Measurements from ENCODE around the gene CDNF. TPM values are rescaled to one million over a fixed set of nuclear protein-coding genes. Genes with fewer than 3 reads are reported as not detected.

Gene CDNF
- total RNA-seq, 4 donors from 2014 or later, result 2.6 to 9.1 (median 3.8) TPM; not detected in 1

DNA sequence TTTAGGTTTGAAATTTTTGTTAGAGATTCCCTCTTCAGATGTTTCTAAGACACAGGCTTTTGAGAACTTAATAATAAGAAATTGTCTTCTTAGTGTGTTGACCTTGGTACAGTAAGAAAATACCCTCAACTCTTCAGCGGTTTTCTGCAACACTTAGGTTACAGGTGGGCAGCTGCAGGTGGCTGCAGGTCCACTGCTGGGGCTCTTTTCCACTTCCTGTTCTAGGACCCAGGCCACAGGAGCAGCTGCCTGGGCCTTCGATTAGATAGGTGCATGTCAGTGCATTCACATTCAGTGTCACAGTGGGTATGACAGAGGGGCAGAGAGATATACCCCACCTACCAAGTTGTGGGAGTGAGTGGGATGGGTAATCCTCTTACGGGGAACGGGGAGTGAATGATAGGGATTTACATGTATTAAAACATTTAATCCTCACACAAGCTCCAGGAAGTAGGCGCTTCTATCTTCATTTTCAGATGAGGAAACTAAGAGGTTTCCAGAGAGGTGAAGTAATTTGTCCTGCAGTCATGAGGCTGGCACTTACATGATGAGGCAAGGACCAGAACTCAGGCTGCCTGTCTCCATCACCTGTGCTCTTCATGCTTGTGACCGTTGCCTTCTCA, 20.6 kb upstream of the CDNF start:
- intact Hi-C loops (cut with DNase I; ENCODE audit: low total_unique reads), result no loop called here
- no peak for TF ChIP-seq POLR2A (IDR thresholded peaks at IDR 0.05)
- TF ChIP-seq, protein P1, sequence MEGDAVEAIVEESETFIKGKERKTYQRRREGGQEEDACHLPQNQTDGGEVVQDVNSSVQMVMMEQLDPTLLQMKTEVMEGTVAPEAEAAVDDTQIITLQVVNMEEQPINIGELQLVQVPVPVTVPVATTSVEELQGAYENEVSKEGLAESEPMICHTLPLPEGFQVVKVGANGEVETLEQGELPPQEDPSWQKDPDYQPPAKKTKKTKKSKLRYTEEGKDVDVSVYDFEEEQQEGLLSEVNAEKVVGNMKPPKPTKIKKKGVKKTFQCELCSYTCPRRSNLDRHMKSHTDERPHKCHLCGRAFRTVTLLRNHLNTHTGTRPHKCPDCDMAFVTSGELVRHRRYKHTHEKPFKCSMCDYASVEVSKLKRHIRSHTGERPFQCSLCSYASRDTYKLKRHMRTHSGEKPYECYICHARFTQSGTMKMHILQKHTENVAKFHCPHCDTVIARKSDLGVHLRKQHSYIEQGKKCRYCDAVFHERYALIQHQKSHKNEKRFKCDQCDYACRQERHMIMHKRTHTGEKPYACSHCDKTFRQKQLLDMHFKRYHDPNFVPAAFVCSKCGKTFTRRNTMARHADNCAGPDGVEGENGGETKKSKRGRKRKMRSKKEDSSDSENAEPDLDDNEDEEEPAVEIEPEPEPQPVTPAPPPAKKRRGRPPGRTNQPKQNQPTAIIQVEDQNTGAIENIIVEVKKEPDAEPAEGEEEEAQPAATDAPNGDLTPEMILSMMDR (IDR thresholded peaks at IDR 0.05), result no peak
- H3K27ac ChIP-seq, result no peak overlapping the region
- no peak for DNase-seq
- H3K36me3 ChIP-seq, result no peaks in the 10 kb centered on the region
- H3K9me3 ChIP-seq, result no peaks in the 10 kb centered on the region
- H3K4me1 ChIP-seq, result no peaks in the 10 kb centered on the region
- no peaks in the 10 kb centered on the region for H3K27me3 ChIP-seq
- H3K4me3 ChIP-seq, result no peak overlapping the region

DNA sequence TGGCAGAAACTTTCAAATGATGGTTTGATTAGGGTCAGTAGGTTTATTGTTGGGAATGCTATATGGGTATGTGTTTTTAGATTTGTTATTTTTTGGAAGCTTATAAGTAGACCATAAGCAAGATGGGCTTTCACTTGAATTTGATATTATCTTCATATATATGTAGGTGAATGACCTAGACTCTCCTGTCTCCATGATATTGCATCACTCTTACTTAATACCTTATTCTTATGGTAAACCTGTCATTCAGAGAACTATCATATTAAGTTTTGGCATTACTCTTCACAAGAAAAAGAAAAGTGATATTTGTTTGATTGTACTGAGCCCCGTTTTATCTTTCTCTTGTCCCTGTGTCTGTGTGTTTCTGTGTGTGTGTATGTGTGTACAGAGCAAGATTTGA, 17.6 kb upstream of the CDNF start:
- DNase-seq, result no peak
- no peaks in the 10 kb centered on the region for H3K36me3 ChIP-seq
- H3K4me3 ChIP-seq, result no peak overlapping the region
- H3K9me3 ChIP-seq, result no peaks in the 10 kb centered on the region
- H3K4me1 ChIP-seq, result no peaks in the 10 kb centered on the region
- H3K27me3 ChIP-seq, result no peaks in the 10 kb centered on the region
- intact Hi-C loops (cut with DNase I; ENCODE audit: low total_unique reads), result no loop called here
- TF ChIP-seq, protein P1 (IDR thresholded peaks at IDR 0.05), result no peak
- no peak for TF ChIP-seq POLR2A (IDR thresholded peaks at IDR 0.05)
- no peak overlapping the region for H3K27ac ChIP-seq

DNA sequence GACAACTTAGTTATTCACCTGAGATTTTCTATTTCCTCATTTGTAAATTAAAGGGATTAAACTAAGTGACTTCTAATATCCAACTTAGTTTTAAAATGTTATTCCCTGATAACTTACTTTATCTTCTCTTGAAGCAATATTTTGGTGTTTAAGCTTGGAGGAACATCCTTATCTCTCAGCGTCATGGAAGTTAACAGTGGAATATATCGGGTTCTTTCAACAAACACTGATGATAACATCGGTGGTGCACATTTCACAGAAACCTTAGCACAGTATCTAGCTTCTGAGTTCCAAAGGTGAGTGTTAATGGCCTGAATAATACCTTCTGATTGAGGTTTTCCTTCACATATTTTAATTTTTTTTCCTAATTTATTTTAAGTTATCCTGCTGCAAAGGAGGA, 14.4 kb upstream of the CDNF start:
- no peaks in the 10 kb centered on the region for H3K27me3 ChIP-seq
- TF ChIP-seq POLR2A (IDR thresholded peaks at IDR 0.05), result no peak
- TF ChIP-seq, protein P1 (IDR thresholded peaks at IDR 0.05), result no peak
- H3K4me1 ChIP-seq, result no peaks in the 10 kb centered on the region
- no peaks in the 10 kb centered on the region for H3K9me3 ChIP-seq
- no peak overlapping the region for H3K27ac ChIP-seq
- H3K36me3 ChIP-seq, result no peaks in the 10 kb centered on the region
- intact Hi-C loops (cut with DNase I; ENCODE audit: low total_unique reads), result no loop called here
- DNase-seq, result no peak
- H3K4me3 ChIP-seq, result no peak overlapping the region

DNA sequence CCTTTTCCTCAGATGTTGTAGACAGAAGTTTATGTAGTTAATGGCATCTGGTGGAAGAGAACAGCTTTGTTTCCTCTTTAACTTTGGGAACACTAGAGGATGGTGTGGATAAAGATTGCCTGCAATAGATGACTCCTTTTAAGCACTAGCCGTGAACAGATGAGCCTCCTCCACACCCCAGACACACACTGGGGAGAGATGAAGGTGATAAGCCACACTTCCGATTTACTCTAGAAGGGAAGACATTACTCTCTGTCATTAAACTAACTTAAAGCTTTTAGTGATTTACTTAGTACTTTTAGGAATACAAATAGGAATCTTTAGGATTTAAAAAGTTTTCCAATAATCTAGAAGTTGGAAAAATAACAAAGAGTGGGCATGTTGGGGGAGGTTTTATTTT, 7.1 kb upstream of the CDNF start:
- no peak for TF ChIP-seq POLR2A (IDR thresholded peaks at IDR 0.05)
- TF ChIP-seq, protein P1 (IDR thresholded peaks at IDR 0.05), result no peak
- Histone ChIP-seq H3K9me3 (no peaks in the 10 kb centered on the region), H3K4me1 (no peaks in the 10 kb centered on the region), H3K27me3 (no peaks in the 10 kb centered on the region), H3K27ac (no peak overlapping the region), H3K4me3 (no peak overlapping the region), H3K36me3 (no peaks in the 10 kb centered on the region)
- DNase-seq, result no peak
- intact Hi-C loops (cut with DNase I; ENCODE audit: low total_unique reads), result no loop called here

DNA sequence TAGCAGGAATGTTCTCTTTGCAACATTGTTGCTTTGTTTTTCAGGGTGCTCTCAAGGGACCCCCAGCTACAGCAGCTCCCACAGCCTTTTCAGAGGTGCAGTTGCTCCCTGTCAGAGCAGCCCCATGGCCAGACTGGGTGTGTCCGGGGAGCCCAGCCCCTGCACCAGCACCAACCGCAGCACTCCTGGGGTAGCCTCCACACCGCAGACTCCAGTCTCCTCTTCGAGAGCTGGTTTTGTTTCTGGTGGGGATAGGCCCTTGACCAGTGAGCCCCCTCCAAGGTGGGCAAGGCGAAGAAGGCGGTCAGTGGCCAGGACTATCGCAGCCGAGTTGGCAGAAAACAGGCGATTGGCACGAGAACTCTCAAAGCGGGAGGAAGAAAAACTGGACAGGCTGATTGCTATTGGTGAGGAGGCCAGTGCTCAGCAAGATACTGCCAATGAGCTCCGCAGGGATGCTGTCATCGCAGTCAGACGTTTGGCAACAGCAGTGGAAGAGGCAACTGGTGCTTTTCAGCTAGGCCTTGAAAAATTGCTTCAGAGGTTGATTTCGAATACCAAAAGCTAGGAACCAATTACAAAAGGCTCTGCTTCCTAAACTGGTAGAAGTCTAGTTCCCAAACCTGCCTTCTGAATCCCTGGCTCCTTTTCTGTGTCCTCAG, 5.6 kb upstream of the CDNF start:
- no peak for DNase-seq
- Histone ChIP-seq H3K4me3 (no peak overlapping the region), H3K9me3 (no peaks in the 10 kb centered on the region), H3K27ac (no peak overlapping the region), H3K27me3 (no peaks in the 10 kb centered on the region), H3K36me3 (no peaks in the 10 kb centered on the region), H3K4me1 (peaks cover 0 to 5% of the 10 kb centered on the region in 2 donors)
- intact Hi-C loops (cut with DNase I; ENCODE audit: low total_unique reads), result no loop called here
- no peak for TF ChIP-seq POLR2A (IDR thresholded peaks at IDR 0.05)
- TF ChIP-seq, protein P1 (IDR thresholded peaks at IDR 0.05), result no peak
